Measurements from ENCODE around the gene SMIM44.
"Not testable (repeated sequence)": the region's sequence is repeated elsewhere in the genome, so short reads cannot be mapped to it uniquely, and the experiment has no call there.

Gene SMIM44

GRCh38 chr19:3455960-3456601 lies 27.2 kb downstream of the SMIM44 start:
- H3K9me3 ChIP-seq, result no peaks in the 10 kb centered on the region
- TF ChIP-seq, protein P1, sequence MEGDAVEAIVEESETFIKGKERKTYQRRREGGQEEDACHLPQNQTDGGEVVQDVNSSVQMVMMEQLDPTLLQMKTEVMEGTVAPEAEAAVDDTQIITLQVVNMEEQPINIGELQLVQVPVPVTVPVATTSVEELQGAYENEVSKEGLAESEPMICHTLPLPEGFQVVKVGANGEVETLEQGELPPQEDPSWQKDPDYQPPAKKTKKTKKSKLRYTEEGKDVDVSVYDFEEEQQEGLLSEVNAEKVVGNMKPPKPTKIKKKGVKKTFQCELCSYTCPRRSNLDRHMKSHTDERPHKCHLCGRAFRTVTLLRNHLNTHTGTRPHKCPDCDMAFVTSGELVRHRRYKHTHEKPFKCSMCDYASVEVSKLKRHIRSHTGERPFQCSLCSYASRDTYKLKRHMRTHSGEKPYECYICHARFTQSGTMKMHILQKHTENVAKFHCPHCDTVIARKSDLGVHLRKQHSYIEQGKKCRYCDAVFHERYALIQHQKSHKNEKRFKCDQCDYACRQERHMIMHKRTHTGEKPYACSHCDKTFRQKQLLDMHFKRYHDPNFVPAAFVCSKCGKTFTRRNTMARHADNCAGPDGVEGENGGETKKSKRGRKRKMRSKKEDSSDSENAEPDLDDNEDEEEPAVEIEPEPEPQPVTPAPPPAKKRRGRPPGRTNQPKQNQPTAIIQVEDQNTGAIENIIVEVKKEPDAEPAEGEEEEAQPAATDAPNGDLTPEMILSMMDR (IDR thresholded peaks at IDR 0.05), result no peak
- DNase-seq, result no peak
- H3K4me1 ChIP-seq, result peaks cover 9 to 64% (median 59%) of the 10 kb centered on the region in 4 donors
- H3K4me3 ChIP-seq, result no peak overlapping the region
- intact Hi-C loops (cut with DNase I; ENCODE audit: low total_unique reads), result no loop called here
- H3K27me3 ChIP-seq, result no peaks in the 10 kb centered on the region
- H3K36me3 ChIP-seq, result peaks cover 40 to 72% (median 52%) of the 10 kb centered on the region in 3 donors
- peak overlapping the region; percentile 94 to 98 for H3K27ac ChIP-seq

DNA sequence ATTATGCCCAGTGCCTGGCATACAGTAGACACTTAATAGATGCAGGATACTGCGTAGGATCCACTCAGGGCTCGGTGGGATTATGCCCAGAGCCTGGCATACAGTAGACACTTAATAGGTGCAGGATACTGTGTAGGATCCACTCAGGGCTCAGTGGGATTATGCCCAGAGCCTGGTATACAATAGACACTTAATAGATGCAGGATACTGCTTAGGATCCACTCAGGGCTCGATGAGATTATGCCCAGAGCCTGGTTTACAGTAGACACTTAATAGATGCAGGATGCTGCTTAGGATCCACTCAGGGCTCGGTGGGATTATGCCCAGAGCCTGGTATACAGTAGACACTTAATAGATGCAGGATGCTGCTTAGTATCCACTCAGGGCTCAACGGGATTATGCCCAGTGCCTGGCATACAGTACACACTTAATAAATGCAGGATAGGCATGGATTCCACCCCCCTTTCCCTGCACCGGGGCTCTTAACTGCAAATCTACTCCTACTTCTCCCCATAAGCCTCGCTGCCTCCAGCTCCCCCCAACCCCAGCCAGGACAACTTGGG lies 27.8 kb downstream of the SMIM44 start:
- peaks cover 40 to 72% (median 54%) of the 10 kb centered on the region in 3 donors for H3K36me3 ChIP-seq
- H3K27me3 ChIP-seq, result no peaks in the 10 kb centered on the region
- no peak for DNase-seq
- intact Hi-C loops (cut with DNase I; ENCODE audit: low total_unique reads), result no loop called here
- peak overlapping the region; percentile 94 to 98 for H3K27ac ChIP-seq
- no peaks in the 10 kb centered on the region for H3K9me3 ChIP-seq
- H3K4me3 ChIP-seq, result no peak overlapping the region
- H3K4me1 ChIP-seq, result peaks cover 9 to 61% (median 55%) of the 10 kb centered on the region in 4 donors
- TF ChIP-seq, protein P1 (IDR thresholded peaks at IDR 0.05), result no peak

DNA sequence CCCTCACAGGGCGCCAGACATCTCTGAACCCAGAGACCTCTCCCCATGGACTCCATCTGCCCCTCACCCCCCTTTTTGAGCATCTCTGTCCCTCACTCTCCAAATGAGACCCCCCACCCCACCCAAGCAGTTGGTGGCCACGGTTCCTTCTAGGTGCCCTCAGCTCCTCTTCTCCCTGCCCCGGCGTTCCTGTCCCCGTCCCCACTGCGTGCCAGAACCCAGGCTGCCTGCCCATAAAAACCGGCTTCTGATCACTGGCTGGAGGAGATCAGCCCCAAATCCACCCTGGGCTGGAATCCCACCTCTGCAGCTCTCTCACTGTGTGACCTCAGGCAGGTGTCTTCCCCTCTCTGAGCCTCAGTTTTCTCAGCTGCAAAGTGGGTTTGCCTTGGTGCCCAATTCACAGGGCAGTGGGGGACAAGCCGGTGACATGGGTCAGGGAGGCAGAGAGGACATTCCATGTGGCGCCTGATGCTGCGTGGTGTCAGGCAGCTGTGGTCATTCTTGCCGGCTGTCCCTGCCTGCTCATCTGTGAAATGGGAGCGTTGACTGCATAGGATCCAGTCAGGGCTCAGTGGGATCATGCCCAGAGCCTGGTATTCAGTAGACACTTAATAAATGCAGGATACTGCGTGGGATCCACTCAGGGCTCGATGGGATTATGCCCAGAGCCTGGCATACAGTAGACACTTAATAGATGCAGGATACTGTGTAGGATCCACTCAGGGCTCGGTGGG lies 28.4 kb downstream of the SMIM44 start:
- H3K36me3 ChIP-seq, result peaks cover 40 to 75% (median 61%) of the 10 kb centered on the region in 3 donors
- peaks cover 9 to 61% (median 48%) of the 10 kb centered on the region in 4 donors for H3K4me1 ChIP-seq
- DNase-seq, result no peak
- H3K4me3 ChIP-seq, result no peak overlapping the region
- TF ChIP-seq, protein P1 (IDR thresholded peaks at IDR 0.05), result no peak
- no peaks in the 10 kb centered on the region for H3K27me3 ChIP-seq
- intact Hi-C loops (cut with DNase I; ENCODE audit: low total_unique reads), result no loop called here
- H3K27ac ChIP-seq, result peak overlapping the region; percentile 88 to 93
- no peaks in the 10 kb centered on the region for H3K9me3 ChIP-seq

GRCh38 chr19:3453840-3454239 lies 29.4 kb downstream of the SMIM44 start:
- TF ChIP-seq, protein P1 (IDR thresholded peaks at IDR 0.05), result no peak
- H3K36me3 ChIP-seq, result peaks cover 45 to 84% (median 71%) of the 10 kb centered on the region in 3 donors
- no peak for DNase-seq
- intact Hi-C loops (cut with DNase I; ENCODE audit: low total_unique reads), result no loop called here
- H3K9me3 ChIP-seq, result no peaks in the 10 kb centered on the region
- H3K27me3 ChIP-seq, result no peaks in the 10 kb centered on the region
- H3K4me3 ChIP-seq, result no peak overlapping the region
- H3K4me1 ChIP-seq, result peaks cover 9 to 51% (median 38%) of the 10 kb centered on the region in 4 donors
- peak overlapping the region; percentile 88 to 93 for H3K27ac ChIP-seq

GRCh38 chr19:3452942-3453214 lies 30.4 kb downstream of the SMIM44 start:
- peaks cover 47 to 94% (median 80%) of the 10 kb centered on the region in 3 donors for H3K36me3 ChIP-seq
- H3K9me3 ChIP-seq; H3K4me3 ChIP-seq; H3K27me3 ChIP-seq; DNase-seq; intact Hi-C loops (cut with DNase I; ENCODE audit: low total_unique reads): not testable (repeated sequence)
- peak overlapping the region; percentile 88 to 93 for H3K27ac ChIP-seq
- H3K4me1 ChIP-seq, result peaks cover 5 to 41% (median 29%) of the 10 kb centered on the region in 4 donors

Measured in tibial artery (tissue), 4 donors.